H1 (cell line): ENCODE results near the gene OCIAD1. TPM values are rescaled to one million over a fixed set of nuclear protein-coding genes. Genes with fewer than 3 reads are reported as not detected.

Experiments
- GTF2F1 ChIP-seq: IDR thresholded peaks from 2 replicates; pipeline ENCODE4 v1.6.1; 2012; ENCODE audit warnings: low read depth, low read length, improper control_type of control experiment, borderline replicate concordance
- NANOG ChIP-seq: IDR thresholded peaks from 2 replicates; pipeline ENCODE4 v1.6.1; 2011; ENCODE audit warnings: low read length, low read depth, mild to moderate bottlenecking, inconsistent platforms; ENCODE audit not compliant: insufficient read depth, poor library complexity, severe bottlenecking
- POLR2AphosphoS5 ChIP-seq: IDR thresholded peaks from 2 replicates; pipeline ENCODE4 v1.6.1; 2011; ENCODE audit warnings: low read depth, low read length
- RAD21 ChIP-seq, 2 experiments: IDR thresholded peaks in 1 of 2; conservative IDR thresholded peaks in 1 of 2; 2 replicates each; pipeline ENCODE4 v1.6.1; 2011; ENCODE audit warnings: low read depth in 2 of 2, low read length in 2 of 2, improper control_type of control experiment in 1 of 2, inconsistent platforms in 1 of 2, mild to moderate bottlenecking in 1 of 2, moderate library complexity in 1 of 2
- RNF2 ChIP-seq: fragments of 200-900, 300-1000 bp; sonication (generic); IDR thresholded peaks from 2 replicates; pipeline ENCODE4 v1.7.1; 2016; ENCODE audit warnings: borderline replicate concordance, low read depth, mild to moderate bottlenecking, antibody characterized with exemption, low read length; ENCODE audit not compliant: poor library complexity, severe bottlenecking; ENCODE audit errors: missing control alignments
- SIRT6 ChIP-seq: IDR thresholded peaks from one replicate; pipeline ENCODE4 v1.7.1; 2012; ENCODE audit warnings: low read length, inconsistent platforms
- SUZ12 ChIP-seq: fragments of 200-600 bp; sonication (generic); IDR thresholded peaks from 2 replicates; pipeline ENCODE4 v1.6.1; 2012; ENCODE audit warnings: mild to moderate bottlenecking, inconsistent platforms, low read length, moderate library complexity, mixed read lengths
- ZNF274 ChIP-seq: IDR thresholded peaks from 2 replicates; pipeline ENCODE4 v1.7.0; 2012; ENCODE audit warnings: low read length, borderline replicate concordance; ENCODE audit errors: extremely low read depth
- polyA plus RNA-seq, 7 experiments: library from polyadenylated mRNA; depleted of rRNA in 3 of 7; stranded (reverse) in 5 of 7; unstranded in 2 of 7; fragments of >200 nt in 5 of 7; fragments of 200-250 nt in 2 of 7; gene quantifications; 1 replicate in 5 of 7; 2 replicates in 1 of 7; 4 replicates in 1 of 7; pipeline versions ENCODE4 v1.2.1 to v1.2.3, GENCODE V29; 2011 to 2013; ENCODE audit warnings: missing spikeins in 2 of 7, mixed read lengths in 2 of 7
- total RNA-seq: library from RNA; stranded (reverse); fragmentation: NEBNext Ultra II Directional; extraction: Animal tissue kit (Norgen Biotek cat#: 25700); gene quantifications from 2 replicates; pipeline ENCODE4 v1.2.1, GENCODE V29; 2021
- TF ChIP-seq, protein P1 (sequence below): fragments of 300-600 bp; sonication (generic); IDR thresholded peaks from 2 replicates; pipeline ENCODE4 v1.7.1; 2012; ENCODE audit warnings: low read length, moderate library complexity, mild to moderate bottlenecking, inconsistent platforms; ENCODE audit not compliant: insufficient replicate concordance

The OCIAD1 gene
- total and polyA plus RNA-seq, 2 of the 8 experiments (the other 6 are each of a cell fraction or from before 2014, with no cell fraction given) = 79.9 to 163 TPM

- TF ChIP-seq, protein P1, sequence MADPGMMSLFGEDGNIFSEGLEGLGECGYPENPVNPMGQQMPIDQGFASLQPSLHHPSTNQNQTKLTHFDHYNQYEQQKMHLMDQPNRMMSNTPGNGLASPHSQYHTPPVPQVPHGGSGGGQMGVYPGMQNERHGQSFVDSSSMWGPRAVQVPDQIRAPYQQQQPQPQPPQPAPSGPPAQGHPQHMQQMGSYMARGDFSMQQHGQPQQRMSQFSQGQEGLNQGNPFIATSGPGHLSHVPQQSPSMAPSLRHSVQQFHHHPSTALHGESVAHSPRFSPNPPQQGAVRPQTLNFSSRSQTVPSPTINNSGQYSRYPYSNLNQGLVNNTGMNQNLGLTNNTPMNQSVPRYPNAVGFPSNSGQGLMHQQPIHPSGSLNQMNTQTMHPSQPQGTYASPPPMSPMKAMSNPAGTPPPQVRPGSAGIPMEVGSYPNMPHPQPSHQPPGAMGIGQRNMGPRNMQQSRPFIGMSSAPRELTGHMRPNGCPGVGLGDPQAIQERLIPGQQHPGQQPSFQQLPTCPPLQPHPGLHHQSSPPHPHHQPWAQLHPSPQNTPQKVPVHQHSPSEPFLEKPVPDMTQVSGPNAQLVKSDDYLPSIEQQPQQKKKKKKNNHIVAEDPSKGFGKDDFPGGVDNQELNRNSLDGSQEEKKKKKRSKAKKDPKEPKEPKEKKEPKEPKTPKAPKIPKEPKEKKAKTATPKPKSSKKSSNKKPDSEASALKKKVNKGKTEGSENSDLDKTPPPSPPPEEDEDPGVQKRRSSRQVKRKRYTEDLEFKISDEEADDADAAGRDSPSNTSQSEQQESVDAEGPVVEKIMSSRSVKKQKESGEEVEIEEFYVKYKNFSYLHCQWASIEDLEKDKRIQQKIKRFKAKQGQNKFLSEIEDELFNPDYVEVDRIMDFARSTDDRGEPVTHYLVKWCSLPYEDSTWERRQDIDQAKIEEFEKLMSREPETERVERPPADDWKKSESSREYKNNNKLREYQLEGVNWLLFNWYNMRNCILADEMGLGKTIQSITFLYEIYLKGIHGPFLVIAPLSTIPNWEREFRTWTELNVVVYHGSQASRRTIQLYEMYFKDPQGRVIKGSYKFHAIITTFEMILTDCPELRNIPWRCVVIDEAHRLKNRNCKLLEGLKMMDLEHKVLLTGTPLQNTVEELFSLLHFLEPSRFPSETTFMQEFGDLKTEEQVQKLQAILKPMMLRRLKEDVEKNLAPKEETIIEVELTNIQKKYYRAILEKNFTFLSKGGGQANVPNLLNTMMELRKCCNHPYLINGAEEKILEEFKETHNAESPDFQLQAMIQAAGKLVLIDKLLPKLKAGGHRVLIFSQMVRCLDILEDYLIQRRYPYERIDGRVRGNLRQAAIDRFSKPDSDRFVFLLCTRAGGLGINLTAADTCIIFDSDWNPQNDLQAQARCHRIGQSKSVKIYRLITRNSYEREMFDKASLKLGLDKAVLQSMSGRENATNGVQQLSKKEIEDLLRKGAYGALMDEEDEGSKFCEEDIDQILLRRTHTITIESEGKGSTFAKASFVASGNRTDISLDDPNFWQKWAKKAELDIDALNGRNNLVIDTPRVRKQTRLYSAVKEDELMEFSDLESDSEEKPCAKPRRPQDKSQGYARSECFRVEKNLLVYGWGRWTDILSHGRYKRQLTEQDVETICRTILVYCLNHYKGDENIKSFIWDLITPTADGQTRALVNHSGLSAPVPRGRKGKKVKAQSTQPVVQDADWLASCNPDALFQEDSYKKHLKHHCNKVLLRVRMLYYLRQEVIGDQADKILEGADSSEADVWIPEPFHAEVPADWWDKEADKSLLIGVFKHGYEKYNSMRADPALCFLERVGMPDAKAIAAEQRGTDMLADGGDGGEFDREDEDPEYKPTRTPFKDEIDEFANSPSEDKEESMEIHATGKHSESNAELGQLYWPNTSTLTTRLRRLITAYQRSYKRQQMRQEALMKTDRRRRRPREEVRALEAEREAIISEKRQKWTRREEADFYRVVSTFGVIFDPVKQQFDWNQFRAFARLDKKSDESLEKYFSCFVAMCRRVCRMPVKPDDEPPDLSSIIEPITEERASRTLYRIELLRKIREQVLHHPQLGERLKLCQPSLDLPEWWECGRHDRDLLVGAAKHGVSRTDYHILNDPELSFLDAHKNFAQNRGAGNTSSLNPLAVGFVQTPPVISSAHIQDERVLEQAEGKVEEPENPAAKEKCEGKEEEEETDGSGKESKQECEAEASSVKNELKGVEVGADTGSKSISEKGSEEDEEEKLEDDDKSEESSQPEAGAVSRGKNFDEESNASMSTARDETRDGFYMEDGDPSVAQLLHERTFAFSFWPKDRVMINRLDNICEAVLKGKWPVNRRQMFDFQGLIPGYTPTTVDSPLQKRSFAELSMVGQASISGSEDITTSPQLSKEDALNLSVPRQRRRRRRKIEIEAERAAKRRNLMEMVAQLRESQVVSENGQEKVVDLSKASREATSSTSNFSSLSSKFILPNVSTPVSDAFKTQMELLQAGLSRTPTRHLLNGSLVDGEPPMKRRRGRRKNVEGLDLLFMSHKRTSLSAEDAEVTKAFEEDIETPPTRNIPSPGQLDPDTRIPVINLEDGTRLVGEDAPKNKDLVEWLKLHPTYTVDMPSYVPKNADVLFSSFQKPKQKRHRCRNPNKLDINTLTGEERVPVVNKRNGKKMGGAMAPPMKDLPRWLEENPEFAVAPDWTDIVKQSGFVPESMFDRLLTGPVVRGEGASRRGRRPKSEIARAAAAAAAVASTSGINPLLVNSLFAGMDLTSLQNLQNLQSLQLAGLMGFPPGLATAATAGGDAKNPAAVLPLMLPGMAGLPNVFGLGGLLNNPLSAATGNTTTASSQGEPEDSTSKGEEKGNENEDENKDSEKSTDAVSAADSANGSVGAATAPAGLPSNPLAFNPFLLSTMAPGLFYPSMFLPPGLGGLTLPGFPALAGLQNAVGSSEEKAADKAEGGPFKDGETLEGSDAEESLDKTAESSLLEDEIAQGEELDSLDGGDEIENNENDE = no peak
- TF ChIP-seq GTF2F1 (no peak), POLR2AphosphoS5 (no peak), ZNF274 (no peak), NANOG (no peak), RAD21 (IDR thresholded peaks at IDR 0.05 in 1 of 2, conservative IDR thresholded peaks at IDR 0.05 in 1 of 2; ENCODE audit: low read depth in 2 of 2, low read length in 2 of 2) (no peak), RNF2 (no peak), SIRT6 (no peak), SUZ12 (no peak)
Observed at GRCh38 chr4:48898733-48899431, 68.0 kb downstream of the OCIAD1 start (continued).
